NCI-H2196 (cell line): ENCODE data around the gene CCDC137.

Source experiments
- DNase-seq: peaks from one replicate; lab custom pipeline; 2025; ENCODE audit not compliant: unreplicated experiment; lab: John Stamatoyannopoulos, UW

Gene CCDC137

DNA sequence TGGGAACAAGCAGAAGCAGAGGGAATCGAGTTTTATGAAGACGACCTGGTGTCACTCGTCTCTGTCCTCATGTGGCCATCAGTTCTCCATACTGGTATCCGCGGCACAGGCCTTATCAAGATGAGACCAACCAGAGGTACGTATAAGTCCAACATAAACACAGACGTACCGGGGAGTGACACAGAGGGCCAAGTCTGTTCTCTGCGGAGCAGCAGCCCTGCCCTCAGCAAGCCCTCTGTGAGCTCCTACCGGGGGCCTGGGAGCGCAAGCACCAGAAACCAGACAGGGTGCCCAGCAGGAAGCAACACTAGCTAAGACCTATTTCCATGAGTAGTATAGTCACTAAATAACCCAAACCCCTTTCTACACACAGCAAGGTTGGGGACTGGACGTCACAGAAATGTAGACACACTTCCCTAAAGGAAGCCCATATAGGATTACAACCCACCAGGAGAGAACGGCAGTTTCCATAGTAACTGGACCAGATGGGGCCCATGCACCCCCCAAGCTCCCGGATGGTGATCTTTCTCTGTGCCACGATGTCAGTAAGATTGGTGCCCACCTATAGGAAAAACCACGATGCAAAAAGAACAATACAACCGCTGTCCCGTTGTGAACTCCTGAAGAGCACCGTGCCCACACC is 16.1 kb downstream of the CCDC137 start:
- no peak for DNase-seq

DNA sequence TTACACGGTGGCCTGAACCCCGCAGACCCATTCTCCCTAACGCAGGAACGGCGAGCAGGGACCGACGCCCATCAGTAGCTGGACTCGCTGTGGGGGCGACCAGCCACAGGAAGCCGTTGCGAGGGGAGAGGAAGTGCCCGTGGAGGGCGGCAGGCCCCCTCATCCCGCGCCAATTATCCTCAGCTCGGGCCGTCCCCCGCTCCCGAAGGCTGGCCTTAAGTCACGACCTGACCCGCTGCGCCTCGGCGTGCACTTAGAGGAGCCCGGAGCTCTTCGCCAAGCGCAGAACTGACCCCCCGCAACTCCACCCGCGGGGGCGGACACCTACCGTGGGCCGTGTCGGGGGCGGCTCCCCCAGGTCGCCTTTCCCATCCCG is 16.7 kb downstream of the CCDC137 start:
- DNase-seq = no peak

DNA sequence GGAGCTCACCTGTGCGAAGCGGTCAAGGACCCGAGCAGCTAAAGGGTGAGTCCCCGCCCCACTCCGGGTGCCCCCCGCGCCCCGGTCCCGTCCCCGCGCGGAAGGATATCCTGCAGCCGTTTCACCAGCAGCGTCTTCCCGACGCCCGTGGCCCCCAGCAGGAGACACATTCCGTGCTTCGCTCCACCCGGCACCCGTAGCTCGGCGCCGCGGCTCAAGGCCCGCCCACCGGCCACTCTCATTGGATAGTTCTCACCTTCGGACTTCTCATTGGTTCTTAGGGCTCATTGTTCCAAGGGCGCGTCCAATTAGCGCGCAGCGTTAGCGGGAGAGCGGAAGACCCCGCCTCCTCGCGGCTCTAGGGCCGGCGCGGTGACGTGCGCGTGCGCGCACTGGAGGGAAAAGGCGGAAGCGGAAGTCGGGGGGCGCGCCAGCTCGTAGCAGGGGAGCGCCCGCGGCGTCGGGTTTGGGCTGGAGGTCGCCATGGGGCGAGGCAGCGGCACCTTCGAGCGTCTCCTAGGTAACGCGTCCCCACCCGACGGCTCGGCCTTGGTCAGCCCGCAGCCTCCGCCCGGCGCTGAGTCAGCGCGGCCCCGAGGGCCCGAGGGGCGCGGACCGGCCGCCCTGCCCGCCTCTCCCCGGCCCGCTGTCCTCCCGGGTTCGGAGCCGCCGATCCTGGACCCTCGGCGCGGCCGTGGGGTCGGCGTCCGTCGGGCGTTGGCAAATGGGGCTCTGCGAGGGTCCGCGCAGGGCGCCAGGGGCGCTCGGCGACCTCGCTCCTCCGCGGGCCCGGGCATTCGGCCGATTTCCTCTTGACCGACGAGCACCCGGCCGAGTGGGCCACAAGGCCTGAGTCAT is 17.3 kb downstream of the CCDC137 start, which contains the start of the genes ARL16 and HGS:
ARL16 (minus strand) TSS at position 214 of the 858 bp plus-strand sequence; CDS start at position 170, 44 bp downstream.
HGS (plus strand) TSS at position 428 of the 858 bp plus-strand sequence; CDS start at position 484, 56 bp downstream.
- peak; percentile 100 for DNase-seq

DNA sequence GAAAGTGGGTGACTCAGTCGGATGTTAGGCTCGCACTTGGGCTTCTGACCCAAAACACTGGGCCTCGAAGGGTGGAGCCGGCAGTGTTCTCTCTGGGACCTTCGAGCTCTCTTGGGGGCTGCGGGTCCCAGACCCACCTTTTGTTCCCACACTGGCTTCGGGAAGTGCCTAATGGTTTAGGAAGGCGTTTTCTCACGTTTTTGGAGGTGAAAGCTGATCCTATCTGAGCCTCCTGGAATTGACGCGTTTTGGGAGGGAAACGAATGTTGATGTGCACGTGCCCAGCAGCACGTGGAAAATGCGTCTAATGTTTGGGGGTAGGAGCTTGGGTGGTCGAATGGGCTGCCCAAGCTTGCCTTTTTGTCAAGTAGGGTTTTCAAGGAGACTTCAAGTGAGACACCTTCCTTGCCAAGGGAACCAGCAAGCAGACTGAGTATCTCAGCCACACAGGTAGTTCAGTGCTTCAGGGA is 17.9 kb downstream of the CCDC137 start:
- DNase-seq = no peak

DNA sequence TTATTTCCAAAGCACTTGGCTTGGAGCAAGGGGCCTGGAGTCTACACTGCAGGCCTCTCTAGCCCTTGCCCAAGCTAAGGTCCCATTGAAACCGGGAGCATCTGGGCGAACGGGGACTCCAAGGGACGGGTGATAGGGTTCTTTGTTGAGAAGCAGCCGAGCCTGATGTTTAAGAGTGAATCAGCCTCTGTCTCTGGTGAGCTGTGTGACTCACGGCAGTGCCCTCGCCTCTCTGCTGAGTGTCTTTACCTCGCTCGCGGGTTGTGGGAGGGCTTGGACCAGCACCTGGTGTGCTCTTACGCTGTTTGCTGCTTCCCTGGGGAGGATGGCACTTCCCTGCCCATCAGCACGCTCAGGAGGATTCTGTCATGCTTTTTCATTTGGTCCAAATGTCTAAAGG is 18.6 kb downstream of the CCDC137 start:
- DNase-seq = peak; percentile 39

DNA sequence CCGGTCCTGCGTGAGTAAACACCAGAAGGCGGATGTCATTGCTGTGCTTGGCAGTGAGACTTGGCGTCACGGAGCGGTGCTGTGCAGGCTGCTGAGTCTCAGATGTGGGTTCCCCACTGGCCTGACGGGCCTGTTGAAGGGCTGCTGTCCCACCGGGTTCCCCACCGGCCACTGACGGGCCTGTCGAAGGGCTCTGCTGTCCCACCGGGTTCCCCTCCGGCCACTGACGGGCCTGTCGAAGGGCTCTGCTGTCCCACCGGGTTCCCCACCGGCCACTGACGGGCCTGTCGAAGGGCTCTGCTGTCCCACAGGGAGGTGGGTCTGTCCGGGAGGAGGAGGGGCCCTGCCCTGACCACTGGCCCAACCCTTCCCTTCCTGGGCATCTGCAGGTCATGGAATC is 20.1 kb downstream of the CCDC137 start:
- no peak for DNase-seq

DNA sequence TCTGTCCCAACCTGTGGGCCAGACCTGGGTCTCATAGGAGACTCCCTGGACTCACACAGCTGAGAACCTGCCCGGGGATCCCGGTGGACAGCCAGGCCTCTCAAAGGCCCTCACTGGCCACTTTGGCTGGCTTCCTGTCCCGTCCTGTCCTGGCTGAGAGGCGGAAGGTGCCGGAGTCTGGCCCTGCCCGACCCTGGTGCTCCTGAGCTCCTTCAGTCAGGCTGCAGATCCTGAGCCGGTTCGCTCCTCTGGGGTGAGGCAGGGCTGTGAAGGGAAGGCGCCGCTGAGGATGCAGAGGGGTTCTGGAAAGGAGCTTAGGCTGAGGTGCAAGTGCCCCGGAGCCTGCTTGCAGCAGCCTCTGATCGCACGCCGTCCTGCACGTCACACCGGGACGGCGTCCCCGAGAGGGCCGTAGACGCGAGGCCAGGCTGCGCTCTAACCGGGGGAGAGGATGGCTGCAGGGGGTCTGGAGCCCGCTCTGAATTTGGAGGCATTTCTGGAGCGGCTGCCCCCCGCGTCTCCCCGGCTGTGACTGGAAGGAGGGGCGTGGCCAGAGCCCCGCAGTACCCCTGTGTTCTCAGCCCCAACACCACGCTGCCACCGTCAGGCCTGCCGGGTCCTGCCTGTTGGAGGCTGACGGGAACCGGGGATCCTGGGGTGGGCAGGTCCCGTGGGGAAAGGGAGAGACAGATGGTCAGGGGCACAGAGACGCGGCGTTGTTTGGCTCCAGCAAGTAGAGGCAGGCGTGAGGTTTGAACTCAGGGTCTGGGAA is 21.4 kb downstream of the CCDC137 start:
- DNase-seq = no peak

DNA sequence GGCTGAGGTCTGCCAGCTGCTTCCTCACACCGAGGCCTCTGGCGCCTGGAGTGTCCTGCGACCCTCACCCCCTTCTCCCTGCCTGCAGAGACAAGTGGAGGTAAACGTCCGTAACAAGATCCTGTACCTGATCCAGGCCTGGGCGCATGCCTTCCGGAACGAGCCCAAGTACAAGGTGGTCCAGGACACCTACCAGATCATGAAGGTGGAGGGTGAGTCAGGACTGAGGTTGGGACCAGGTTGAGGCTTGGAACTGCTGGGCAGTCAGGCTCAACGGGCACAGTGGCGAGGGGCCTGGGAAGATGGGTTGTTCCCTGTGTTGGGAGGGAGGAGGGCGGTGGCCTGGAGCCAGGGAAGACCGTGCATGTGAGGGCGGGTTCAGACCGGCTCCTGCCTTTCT is 22.1 kb downstream of the CCDC137 start:
- DNase-seq = no peak

DNA sequence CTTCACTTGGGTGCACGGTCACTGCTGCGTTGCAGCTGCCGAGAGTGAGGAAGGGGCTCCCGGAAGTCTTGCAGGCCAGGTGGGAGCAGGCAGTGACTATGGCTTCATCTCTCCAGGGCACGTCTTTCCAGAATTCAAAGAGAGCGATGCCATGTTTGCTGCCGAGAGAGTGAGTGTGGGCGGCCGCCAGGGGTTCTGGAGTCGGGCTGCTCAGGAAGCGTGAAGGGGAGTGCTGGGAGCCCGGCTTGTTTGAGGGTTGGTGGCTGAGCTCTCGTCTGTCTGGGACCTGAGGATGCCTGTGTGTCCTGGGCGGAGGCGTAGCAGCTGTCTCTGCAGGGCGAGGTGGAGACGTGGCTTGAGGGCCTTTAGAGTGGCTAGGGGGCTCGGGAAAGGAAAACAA is 23.5 kb downstream of the CCDC137 start:
- DNase-seq = no peak

DNA sequence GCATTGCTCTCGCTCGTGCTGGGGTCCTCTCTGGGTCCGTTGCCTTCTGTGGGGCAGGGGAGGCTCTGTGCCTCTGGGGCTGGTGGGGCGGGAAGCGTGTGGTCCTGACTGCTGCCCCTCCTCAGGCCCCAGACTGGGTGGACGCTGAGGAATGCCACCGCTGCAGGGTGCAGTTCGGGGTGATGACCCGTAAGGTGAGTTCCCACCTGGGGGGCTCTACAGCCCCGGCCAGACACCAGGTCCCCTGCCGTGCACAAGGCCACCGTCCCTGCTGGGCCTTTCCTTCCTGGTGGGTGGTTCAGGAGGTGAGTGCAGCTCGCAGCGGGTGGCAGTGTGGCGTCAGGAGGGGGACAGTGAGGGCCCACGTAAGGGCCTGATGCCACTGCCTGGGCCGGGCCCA is 24.0 kb downstream of the CCDC137 start:
- no peak for DNase-seq

DNA sequence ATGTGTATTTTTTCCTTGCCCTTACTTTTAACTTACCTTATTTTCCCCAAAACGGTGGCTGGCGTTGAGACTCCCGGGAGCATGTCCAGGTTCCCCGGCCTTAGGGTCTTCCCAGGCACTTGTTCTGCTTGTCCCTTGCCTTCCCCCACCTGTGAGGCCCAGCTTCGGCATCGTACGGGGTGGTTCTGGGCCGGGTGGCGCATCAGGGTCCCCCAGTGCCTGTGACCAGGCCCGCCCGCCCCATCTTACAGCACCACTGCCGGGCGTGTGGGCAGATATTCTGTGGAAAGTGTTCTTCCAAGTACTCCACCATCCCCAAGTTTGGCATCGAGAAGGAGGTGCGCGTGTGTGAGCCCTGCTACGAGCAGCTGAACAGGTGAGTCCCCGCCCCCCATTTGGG is 24.7 kb downstream of the CCDC137 start:
- no peak for DNase-seq

DNA sequence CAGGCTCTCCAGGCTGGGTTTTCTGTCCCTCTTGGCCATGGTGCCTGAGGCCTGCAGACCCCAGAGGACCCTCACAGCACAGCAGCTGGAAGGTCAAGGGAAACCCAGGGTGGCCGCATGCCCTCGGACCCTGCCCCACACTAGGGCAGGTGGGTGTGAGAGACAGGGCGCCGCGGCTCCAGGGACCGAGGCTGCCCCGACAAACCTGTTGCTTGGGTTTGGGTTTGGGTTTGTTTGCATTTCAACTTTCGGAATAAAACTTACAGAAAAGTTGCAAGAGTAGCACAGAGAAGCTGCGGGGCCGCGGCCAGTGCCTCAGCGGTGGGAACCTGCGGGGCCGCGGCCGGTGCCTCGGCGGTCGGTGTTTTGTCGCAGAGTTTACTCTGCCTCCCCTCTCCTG is 25.1 kb downstream of the CCDC137 start:
- DNase-seq = no peak

DNA sequence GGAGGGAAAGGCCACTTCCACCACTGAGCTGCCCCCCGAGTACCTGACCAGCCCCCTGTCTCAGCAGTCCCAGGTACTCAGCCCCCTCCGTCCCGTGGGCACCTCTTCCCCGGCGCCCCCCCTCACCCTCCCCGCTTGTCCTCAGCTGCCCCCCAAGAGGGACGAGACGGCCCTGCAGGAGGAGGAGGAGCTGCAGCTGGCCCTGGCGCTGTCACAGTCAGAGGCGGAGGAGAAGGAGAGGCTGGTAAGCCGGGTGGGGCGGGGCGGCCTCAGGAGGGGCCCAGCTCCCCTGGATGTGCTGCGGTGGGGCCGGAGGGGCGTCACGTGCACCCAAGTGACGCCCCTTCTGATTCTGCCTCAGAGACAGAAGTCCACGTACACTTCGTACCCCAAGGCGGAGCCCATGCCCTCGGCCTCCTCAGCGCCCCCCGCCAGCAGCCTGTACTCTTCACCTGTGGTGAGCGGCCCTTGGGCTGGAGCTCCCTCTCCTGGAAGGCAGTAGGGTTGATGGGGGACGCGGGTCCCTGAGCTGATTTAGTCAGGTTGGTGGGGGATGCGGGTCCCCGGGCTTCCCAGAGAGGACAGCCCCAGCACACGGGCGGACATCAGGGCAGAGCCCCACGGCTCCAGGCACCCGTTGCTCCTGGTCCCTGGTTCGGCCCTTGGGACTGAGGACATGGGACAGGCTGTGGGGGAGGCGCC is 27.1 kb downstream of the CCDC137 start:
- no peak for DNase-seq

DNA sequence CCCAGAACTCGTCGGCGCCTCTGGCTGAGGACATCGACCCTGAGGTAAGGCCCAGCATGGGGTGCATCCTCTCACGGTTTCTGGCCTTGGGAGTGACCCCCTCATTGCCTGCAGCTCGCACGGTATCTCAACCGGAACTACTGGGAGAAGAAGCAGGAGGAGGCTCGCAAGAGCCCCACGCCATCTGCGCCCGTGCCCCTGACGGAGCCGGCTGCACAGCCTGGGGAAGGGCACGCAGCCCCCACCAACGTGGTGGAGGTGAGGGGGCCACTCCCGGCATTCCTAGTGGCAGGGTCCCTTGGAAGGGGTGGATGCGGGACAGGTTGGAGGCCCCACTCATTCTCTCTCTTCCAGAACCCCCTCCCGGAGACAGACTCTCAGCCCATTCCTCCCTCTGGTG is 28.3 kb downstream of the CCDC137 start:
- DNase-seq = no peak

DNA sequence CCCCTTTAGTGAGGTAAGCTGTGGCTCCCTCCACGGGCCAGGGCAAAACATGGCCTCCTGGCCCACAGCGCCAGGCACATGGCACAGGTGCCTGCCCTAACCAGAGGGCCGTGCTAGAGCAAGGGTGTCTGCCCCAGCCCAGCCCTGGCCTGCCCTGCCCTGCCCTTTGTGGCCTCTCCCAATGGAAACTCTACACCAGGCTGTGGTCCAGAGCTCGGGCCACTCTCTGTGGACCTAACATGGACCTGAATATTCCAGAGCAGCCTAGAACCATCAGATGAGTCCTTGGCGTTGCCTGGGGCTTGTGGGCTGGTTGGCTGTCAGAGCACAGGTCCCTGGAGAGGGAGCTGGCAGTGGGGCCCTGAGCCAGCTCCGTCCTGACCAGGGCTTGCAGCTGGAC is 28.7 kb downstream of the CCDC137 start:
- DNase-seq = no peak

DNA sequence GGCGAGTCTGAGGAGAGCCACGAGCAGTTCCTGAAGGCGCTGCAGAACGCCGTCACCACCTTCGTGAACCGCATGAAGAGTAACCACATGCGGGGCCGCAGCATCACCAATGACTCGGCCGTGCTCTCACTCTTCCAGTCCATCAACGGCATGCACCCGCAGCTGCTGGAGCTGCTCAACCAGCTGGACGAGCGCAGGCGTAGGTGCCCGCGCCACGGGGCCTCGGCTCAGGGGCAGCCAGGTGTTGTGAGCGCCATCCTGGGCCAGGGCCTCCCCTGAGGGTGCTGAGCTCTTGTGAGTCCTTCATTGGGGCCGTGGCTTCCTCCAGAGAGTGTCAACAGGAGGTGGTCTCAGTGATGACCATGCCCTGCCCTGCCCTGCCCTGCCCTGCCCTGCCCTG is 29.3 kb downstream of the CCDC137 start:
- no peak for DNase-seq

DNA sequence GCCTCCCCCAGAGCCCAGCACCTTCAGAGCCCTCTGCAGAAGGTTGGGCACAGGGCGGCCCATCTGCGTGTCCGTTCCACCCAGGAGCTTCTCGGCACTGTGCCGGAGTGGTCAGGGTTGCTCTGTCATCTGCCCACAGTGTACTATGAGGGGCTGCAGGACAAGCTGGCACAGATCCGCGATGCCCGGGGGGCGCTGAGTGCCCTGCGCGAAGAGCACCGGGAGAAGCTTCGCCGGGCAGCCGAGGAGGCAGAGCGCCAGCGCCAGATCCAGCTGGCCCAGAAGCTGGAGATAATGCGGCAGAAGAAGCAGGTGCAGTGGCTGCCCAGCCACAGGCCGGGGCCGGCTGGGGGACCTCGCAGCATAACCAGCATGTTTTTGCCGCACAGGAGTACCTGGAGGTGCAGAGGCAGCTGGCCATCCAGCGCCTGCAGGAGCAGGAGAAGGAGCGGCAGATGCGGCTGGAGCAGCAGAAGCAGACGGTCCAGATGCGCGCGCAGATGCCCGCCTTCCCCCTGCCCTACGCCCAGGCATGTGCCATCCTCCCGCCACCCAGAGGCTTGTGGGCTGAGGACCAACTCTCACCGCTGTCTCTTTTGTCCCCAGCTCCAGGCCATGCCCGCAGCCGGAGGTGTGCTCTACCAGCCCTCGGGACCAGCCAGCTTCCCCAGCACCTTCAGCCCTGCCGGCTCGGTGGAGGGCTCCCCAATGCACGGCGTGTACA is 29.8 kb downstream of the CCDC137 start:
- DNase-seq = no peak

DNA sequence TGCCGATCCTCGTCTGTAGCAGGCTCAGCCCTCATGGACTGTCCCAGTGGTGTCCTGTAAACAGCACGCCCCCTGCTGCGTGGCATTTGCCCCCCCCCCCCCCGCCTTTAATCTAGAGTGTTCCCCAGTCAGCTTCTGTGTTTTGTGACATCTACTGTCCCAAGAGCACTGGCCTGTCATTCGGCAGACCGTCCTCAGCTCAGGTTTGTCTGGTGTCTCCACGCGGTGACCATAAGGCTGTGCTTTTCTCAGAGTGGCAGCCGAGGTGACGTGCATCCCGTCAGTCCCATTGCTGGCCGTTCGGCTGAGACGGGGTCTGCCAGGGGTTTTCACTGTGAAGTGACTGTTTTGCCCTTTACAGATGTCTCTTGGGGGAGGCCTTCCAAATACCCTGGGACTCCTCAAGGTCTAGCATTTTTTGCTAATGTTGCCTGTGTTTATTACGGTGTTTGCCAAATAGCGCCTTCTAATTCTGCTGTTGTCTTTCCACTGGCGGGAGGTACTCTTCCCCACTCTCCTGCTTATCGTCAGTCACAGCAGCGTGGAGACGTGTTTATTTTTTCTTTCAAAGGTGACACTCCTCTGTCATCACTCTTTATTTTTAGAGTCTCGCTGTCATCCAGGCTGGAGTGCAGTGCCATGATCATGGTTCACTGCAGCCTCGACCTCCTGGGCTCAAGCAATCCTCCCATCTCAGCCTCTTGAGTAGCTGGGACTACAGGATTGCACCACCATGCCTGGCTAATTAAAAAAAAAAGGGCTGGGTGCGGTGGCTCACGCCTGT is 30.9 kb downstream of the CCDC137 start:
- DNase-seq = no peak
